ENCODE results near the gene KLRC4.
"Not testable (repeated sequence)": the region's sequence is repeated elsewhere in the genome, so short reads cannot be mapped to it uniquely, and the experiment has no call there.

KLRC4 gene

GRCh38 chr12:10369557-10370415, 39.8 kb downstream of the KLRC4 start:
- H3K4me3 ChIP-seq (ENCODE audit: control insufficient read depth, low read depth, low read length): no peak overlapping the region
- no peak for TF ChIP-seq CTCF (conservative IDR thresholded peaks at IDR 0.05; ENCODE audit: control insufficient read depth, insufficient read depth, low read depth, low read length)
- no peak for DNase-seq (ENCODE audit: low read depth)

GRCh38 chr12:10368206-10369171, 41.1 kb downstream of the KLRC4 start:
- DNase-seq (ENCODE audit: low read depth): no peak
- no peak overlapping the region for H3K4me3 ChIP-seq (ENCODE audit: control insufficient read depth, low read depth, low read length)
- no peak for TF ChIP-seq CTCF (conservative IDR thresholded peaks at IDR 0.05; ENCODE audit: control insufficient read depth, insufficient read depth, low read depth, low read length)

GRCh38 chr12:10367714-10368113, 41.8 kb downstream of the KLRC4 start:
- H3K4me3 ChIP-seq (ENCODE audit: control insufficient read depth, low read depth, low read length): not testable (repeated sequence)

GRCh38 chr12:10366875-10367274, 42.7 kb downstream of the KLRC4 start:
- TF ChIP-seq CTCF (conservative IDR thresholded peaks at IDR 0.05; ENCODE audit: control insufficient read depth, insufficient read depth, low read depth, low read length): peak; percentile 43
- H3K4me3 ChIP-seq (ENCODE audit: control insufficient read depth, low read depth, low read length): no peak overlapping the region
- peak; percentile 59 for DNase-seq (ENCODE audit: low read depth)

More at GRCh38 chr12:10367714-10368113, 41.8 kb downstream of the KLRC4 start:
- DNase-seq (ENCODE audit: low read depth): not testable (repeated sequence)

GRCh38 chr12:10365696-10366405, 43.7 kb downstream of the KLRC4 start:
- TF ChIP-seq CTCF (conservative IDR thresholded peaks at IDR 0.05; ENCODE audit: control insufficient read depth, insufficient read depth, low read depth, low read length): no peak
- H3K4me3 ChIP-seq (ENCODE audit: control insufficient read depth, low read depth, low read length): peak overlapping the region; percentile 77
- no peak for DNase-seq (ENCODE audit: low read depth)

GRCh38 chr12:10364815-10365622, 44.5 kb downstream of the KLRC4 start:
- TF ChIP-seq CTCF (conservative IDR thresholded peaks at IDR 0.05; ENCODE audit: control insufficient read depth, insufficient read depth, low read depth, low read length): no peak
- H3K4me3 ChIP-seq (ENCODE audit: control insufficient read depth, low read depth, low read length): peak overlapping the region; percentile 77
- DNase-seq (ENCODE audit: low read depth): peak; percentile 83
